Left ventricle myocardium inferior (tissue), 1 donor: Measurements from ENCODE around the gene TBX18. TPM values are rescaled to one million over a fixed set of nuclear protein-coding genes. Genes with fewer than 3 reads are reported as not detected.

Experiments
- DNase-seq: peaks from one replicate; pipeline ENCODE4 v3.0.0-alpha.2; 2020
- H3K27ac ChIP-seq: fragments of 200-600 bp; replicated peaks from 2 replicates; pipeline ENCODE4 v1.8.0; 2021
- H3K27me3 ChIP-seq: fragments of 200-600 bp; 2 replicates; pipeline ENCODE4 v1.8.0; 2021; ENCODE audit warnings: low read depth
- H3K36me3 ChIP-seq: fragments of 200-600 bp; 2 replicates; pipeline ENCODE4 v1.8.0; 2021
- H3K4me1 ChIP-seq: fragments of 200-600 bp; 2 replicates; pipeline ENCODE4 v1.8.0; 2021
- H3K4me3 ChIP-seq: fragments of 200-600 bp; 2 replicates; pipeline ENCODE4 v1.8.0; 2021; ENCODE audit warnings: mild to moderate bottlenecking, moderate library complexity
- H3K9me3 ChIP-seq: fragments of 200-600 bp; replicated peaks from 2 replicates; pipeline ENCODE4 v1.8.0; 2021
- intact Hi-C: fragments of 100-400 bp; cut with micrococcal nuclease; formaldehyde crosslinking; loops from one replicate; pipeline ENCODE4 v1.11.0; 2022
- total RNA-seq: library from RNA; stranded (reverse); fragmentation: NEBNext Ultra II Directional; extraction: Animal tissue kit (Norgen Biotek cat#: 25700); gene quantifications from one replicate; pipeline ENCODE4 v1.2.1, GENCODE V29; 2021
- TF ChIP-seq, protein P1 (sequence below): fragments of 200-600 bp; IDR thresholded peaks from 2 replicates; pipeline ENCODE4 v1.8.0; 2021; ENCODE audit warnings: antibody characterized with exemption, mild to moderate bottlenecking, borderline replicate concordance
- donor health status: DM: no; HTN: yes; CAD: no; lungs with severe emphysema.

Gene TBX18
- total RNA-seq, 1 donor from 2014 or later, result 3.5 TPM

GRCh38 chr6:84789170-84789569 is 24.8 kb upstream of the TBX18 start:
- peaks cover 15% of the 10 kb centered on the region for H3K9me3 ChIP-seq
- intact Hi-C loops, result no loop called here
- DNase-seq, result no peak
- TF ChIP-seq, protein P1, sequence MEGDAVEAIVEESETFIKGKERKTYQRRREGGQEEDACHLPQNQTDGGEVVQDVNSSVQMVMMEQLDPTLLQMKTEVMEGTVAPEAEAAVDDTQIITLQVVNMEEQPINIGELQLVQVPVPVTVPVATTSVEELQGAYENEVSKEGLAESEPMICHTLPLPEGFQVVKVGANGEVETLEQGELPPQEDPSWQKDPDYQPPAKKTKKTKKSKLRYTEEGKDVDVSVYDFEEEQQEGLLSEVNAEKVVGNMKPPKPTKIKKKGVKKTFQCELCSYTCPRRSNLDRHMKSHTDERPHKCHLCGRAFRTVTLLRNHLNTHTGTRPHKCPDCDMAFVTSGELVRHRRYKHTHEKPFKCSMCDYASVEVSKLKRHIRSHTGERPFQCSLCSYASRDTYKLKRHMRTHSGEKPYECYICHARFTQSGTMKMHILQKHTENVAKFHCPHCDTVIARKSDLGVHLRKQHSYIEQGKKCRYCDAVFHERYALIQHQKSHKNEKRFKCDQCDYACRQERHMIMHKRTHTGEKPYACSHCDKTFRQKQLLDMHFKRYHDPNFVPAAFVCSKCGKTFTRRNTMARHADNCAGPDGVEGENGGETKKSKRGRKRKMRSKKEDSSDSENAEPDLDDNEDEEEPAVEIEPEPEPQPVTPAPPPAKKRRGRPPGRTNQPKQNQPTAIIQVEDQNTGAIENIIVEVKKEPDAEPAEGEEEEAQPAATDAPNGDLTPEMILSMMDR, result no peak
- no peak overlapping the region for H3K27ac ChIP-seq
- no peak overlapping the region for H3K4me3 ChIP-seq
- H3K4me1 ChIP-seq, result no peaks in the 10 kb centered on the region
- H3K27me3 ChIP-seq, result peaks cover 11% of the 10 kb centered on the region
- H3K36me3 ChIP-seq, result no peaks in the 10 kb centered on the region

- Histone ChIP-seq H3K27me3 (peaks cover 12% of the 10 kb centered on the region), H3K4me1 (no peaks in the 10 kb centered on the region), H3K4me3 (no peak overlapping the region), H3K27ac (no peak overlapping the region), H3K36me3 (no peaks in the 10 kb centered on the region), H3K9me3 (peaks cover 15% of the 10 kb centered on the region)
- intact Hi-C loops, result no loop called here
- no peak for DNase-seq
- TF ChIP-seq, protein P1, result no peak
These were observed 24.3 kb upstream of the TBX18 start for GRCh38 chr6:84788689-84789088.

GRCh38 chr6:84785671-84786070 is 21.3 kb upstream of the TBX18 start:
- H3K9me3 ChIP-seq, result peaks cover 15% of the 10 kb centered on the region
- H3K27me3 ChIP-seq, result peaks cover 13% of the 10 kb centered on the region
- intact Hi-C loops, result no loop called here
- DNase-seq, result no peak
- no peak overlapping the region for H3K4me3 ChIP-seq
- TF ChIP-seq, protein P1, result no peak
- no peak overlapping the region for H3K27ac ChIP-seq
- H3K4me1 ChIP-seq, result no peaks in the 10 kb centered on the region
- H3K36me3 ChIP-seq, result no peaks in the 10 kb centered on the region

GRCh38 chr6:84779917-84780316 is 15.5 kb upstream of the TBX18 start:
- H3K27ac ChIP-seq, result no peak overlapping the region
- no peaks in the 10 kb centered on the region for H3K36me3 ChIP-seq
- intact Hi-C loops, result no loop called here
- H3K9me3 ChIP-seq, result no peaks in the 10 kb centered on the region
- TF ChIP-seq, protein P1, result no peak
- no peak for DNase-seq
- H3K27me3 ChIP-seq, result peaks cover 63% of the 10 kb centered on the region
- peaks cover under 1% of the 10 kb centered on the region for H3K4me1 ChIP-seq
- no peak overlapping the region for H3K4me3 ChIP-seq

DNA sequence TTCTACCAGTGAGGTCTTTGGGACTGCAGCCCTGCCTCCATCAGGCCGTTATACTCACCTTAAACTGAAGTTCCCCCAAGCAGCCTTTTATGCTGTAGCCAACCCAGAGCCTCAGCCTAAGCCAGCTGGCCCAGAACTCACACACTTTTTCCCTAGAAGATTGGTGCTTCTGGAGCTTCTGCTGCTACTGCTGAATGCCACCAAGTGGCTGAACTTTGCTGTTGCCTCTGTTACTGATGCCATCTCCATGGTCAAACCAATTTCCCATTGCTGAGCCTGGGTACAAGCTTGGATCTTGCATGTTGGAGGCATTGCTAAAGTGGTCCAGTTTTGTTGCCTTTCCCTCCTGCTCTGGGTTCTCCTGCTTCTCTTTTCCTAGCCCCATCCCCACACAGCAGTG is 15.0 kb upstream of the TBX18 start:
- intact Hi-C loops, result no loop called here

More for the DNA sequence above, 15.0 kb upstream of the TBX18 start:
- Histone ChIP-seq H3K4me1 (peaks cover 6% of the 10 kb centered on the region), H3K36me3 (no peaks in the 10 kb centered on the region), H3K27me3 (peaks cover 63% of the 10 kb centered on the region), H3K9me3 (no peaks in the 10 kb centered on the region), H3K27ac (no peak overlapping the region), H3K4me3 (no peak overlapping the region)
- no peak for DNase-seq
- TF ChIP-seq, protein P1, result no peak
